GM19324 (cell line): Measurements from ENCODE around the gene PLCZ1.
"Not testable (repeated sequence)": the region's sequence is repeated elsewhere in the genome, so short reads cannot be mapped to it uniquely, and the experiment has no call there.

Source experiments
- ATAC-seq: cut with Tn5 transposase; IDR thresholded peaks from one replicate; pipeline ENCODE4 v1.9.1; 2021; ENCODE audit warnings: mild to moderate bottlenecking, moderate library complexity; ENCODE audit not compliant: unreplicated experiment, low FRiP score

The PLCZ1 gene

GRCh38 chr12:18703911-18704310, 33.9 kb downstream of the PLCZ1 start:
- ATAC-seq: no peak

GRCh38 chr12:18703321-18703720, 34.5 kb downstream of the PLCZ1 start:
- no peak for ATAC-seq

- ATAC-seq: no peak
Observed at GRCh38 chr12:18700271-18700670, 37.5 kb downstream of the PLCZ1 start.

GRCh38 chr12:18696971-18697602, 40.7 kb downstream of the PLCZ1 start:
- no peak for ATAC-seq

GRCh38 chr12:18693986-18694385, 43.8 kb downstream of the PLCZ1 start:
- not testable (repeated sequence) for ATAC-seq

GRCh38 chr12:18690653-18691052, 47.2 kb downstream of the PLCZ1 start:
- ATAC-seq: no peak

- ATAC-seq: no peak
Observed at GRCh38 chr12:18689771-18690170, 48.0 kb downstream of the PLCZ1 start.

- no peak for ATAC-seq
Observed at GRCh38 chr12:18684430-18684829, 53.4 kb downstream of the PLCZ1 start.

GRCh38 chr12:18683327-18684013, 54.3 kb downstream of the PLCZ1 start:
- ATAC-seq: no peak

GRCh38 chr12:18681818-18682217, 56.0 kb downstream of the PLCZ1 start:
- ATAC-seq: no peak

- ATAC-seq: no peak
Observed at GRCh38 chr12:18676996-18677588, 60.7 kb downstream of the PLCZ1 start.

GRCh38 chr12:18676141-18676540, 61.7 kb downstream of the PLCZ1 start:
- ATAC-seq: no peak

- ATAC-seq: no peak
Observed at GRCh38 chr12:18658829-18659228, 79.0 kb downstream of the PLCZ1 start.

- ATAC-seq: no peak
Observed at GRCh38 chr12:18658179-18658578, 79.6 kb downstream of the PLCZ1 start.

GRCh38 chr12:18655351-18655750, 82.5 kb downstream of the PLCZ1 start:
- ATAC-seq: no peak

- no peak for ATAC-seq
Observed at GRCh38 chr12:18653465-18653864, 84.3 kb downstream of the PLCZ1 start.

- no peak for ATAC-seq
Observed at GRCh38 chr12:18652596-18652995, 85.2 kb downstream of the PLCZ1 start.

GRCh38 chr12:18651525-18651924, 86.3 kb downstream of the PLCZ1 start:
- no peak for ATAC-seq

GRCh38 chr12:18646286-18646890, 91.4 kb downstream of the PLCZ1 start:
- ATAC-seq: no peak

- no peak for ATAC-seq
Observed at GRCh38 chr12:18644564-18644963, 93.2 kb downstream of the PLCZ1 start.

- ATAC-seq: no peak
Observed at GRCh38 chr12:18643681-18644080, 94.1 kb downstream of the PLCZ1 start.
